Measurements from ENCODE around the gene SCN5A.

Gene SCN5A

DNA sequence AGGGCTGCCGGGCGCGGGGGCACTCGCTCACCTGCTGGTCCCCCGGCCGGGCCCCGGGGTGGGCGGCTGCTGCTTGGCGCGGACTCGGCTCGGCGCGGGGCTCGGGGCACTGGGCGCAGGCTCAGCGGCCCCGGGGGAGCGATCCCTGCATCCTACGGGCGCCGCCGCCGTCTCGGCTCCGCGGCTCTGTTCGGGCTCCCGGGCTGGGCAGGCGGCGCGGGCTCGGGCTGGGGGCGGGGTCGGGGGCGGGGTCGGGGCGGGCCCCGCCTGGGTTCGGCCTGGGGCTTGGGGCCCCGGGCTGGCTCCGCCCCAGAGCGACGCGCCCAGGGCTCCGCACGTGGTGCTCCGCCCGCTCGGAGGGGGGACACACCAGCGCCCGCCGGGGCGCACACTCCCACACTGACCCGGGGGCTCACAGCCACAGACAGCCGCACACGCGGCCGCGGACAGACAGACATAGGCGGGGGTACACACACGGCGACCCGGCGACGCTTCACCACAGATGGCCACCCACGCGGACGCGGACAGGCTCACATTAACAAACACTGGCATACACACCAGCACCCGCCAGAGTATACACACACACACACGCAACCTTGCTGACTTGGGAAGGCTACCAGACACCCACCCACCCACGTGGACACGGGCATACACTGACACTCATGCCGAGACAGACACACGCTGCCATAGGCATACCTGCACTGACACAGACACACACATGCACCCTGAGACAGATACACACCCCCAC, at the start of gene SCN5A:
Gene SCN5A, minus strand, starts transcription at position 188 of the 748 bp plus-strand sequence. CDS start 16,380 bp downstream, outside the sequence.
- DNase-seq = peak; percentile 77

- no peak for DNase-seq
Measured at GRCh38 chr3:38698760-38699159, 49.3 kb upstream of the SCN5A start.

- no peak for DNase-seq
Measured at GRCh38 chr3:38698061-38698460, 48.6 kb upstream of the SCN5A start.

DNA sequence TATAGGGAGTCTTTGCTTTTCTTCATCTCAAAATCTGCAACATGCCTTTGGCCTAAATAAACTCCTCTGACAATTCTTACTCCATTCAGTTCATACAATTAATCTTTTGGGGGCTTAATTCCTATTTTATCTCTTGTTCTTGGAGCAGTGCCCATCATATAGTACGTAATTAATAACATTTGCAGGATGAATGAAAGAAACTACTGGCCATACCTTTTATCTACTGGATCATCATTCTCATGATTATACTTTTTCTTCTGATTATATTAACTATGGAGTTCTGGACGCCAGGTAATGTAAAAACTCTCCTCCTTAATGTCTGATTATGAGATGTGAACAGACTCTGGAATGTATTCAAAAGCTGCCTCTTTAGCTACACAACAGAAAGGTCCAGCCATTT, 46.5 kb upstream of the SCN5A start:
- no peak for DNase-seq

DNA sequence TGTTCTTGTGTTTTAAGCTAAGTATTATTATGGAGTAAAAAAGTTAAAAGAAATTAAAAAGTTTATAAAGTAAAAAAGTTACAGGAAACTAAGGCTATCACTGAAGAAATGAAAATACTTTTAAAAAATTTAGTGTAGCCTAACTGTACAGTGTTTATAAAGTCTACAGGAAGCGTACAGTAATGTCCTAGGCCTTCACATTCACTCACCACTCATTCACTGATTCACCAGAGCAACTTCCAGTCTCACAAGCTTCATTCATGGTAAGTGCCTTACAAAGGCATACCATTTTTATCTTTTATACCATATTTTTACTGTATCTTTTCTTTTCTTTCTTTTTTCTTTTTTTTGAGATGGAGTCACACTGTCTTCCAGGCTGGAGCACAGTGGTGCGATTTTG, 40.7 kb upstream of the SCN5A start:
- DNase-seq = no peak

DNA sequence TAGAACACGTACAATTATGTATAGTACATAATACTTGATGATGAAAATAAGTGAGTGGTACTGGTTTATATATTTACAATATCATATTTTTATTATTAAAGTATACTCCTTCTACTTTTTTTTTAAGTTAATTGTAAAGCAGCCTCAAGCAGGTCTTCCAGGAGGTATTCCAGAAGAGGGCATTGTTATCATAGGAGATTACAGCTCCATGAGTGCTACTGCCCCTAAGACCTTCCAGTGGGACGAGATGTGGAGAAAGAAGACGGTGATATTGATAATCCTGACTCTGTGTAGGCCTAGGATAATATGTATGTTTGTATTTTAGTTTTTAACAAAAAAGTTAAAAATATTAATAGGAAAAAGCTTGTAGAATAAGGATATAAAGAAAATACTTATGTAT, 40.3 kb upstream of the SCN5A start:
- DNase-seq = no peak

- no peak for DNase-seq
Measured at GRCh38 chr3:38689346-38689745, 39.9 kb upstream of the SCN5A start.

DNA sequence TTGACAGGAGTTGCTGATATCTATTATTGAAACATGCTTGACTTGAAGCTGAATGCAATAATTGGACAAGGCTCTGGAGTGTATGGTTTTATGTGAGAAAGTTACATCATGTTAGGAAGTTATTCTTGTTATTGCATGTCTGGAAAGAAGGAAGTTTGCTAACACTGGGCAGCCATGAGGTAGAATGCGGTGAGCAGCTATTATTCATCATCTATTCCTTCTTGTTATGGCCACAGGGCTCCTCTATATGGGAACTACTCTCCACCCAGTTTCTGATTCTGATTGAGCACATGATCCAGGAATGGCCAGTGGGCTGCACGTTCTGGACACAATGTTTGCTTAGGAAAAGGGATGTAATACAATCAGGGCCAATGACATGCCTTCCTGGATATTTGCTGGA, 37.8 kb upstream of the SCN5A start:
- no peak for DNase-seq

- DNase-seq = no peak
Measured at GRCh38 chr3:38684546-38684945, 35.1 kb upstream of the SCN5A start.

- no peak for DNase-seq
Measured at GRCh38 chr3:38669668-38670067, 20.2 kb upstream of the SCN5A start.

GRCh38 chr3:38662544-38662943, 13.1 kb upstream of the SCN5A start:
- DNase-seq = no peak

DNA sequence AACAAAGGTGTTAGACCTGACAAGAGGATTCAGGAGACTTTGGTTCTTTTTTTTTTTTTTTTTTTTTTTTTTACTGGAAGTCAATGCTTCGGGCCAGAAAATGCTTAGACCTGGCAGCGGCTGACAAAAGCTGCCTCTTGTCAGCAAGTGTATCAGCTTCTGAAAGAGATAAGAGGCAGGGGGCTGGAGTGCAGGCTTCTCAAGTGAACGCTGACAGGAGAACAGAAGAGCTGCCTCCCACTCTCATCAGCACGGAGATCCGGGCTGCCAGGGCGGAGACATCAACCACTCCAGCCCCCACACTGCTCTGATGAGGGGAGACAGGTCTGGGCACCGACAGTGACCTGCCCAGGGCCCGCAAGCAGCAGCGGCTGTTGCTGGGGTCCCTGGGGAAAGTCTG, 9.4 kb upstream of the SCN5A start:
- DNase-seq = no peak

GRCh38 chr3:38657369-38657768, 7.9 kb upstream of the SCN5A start:
- no peak for DNase-seq

DNA sequence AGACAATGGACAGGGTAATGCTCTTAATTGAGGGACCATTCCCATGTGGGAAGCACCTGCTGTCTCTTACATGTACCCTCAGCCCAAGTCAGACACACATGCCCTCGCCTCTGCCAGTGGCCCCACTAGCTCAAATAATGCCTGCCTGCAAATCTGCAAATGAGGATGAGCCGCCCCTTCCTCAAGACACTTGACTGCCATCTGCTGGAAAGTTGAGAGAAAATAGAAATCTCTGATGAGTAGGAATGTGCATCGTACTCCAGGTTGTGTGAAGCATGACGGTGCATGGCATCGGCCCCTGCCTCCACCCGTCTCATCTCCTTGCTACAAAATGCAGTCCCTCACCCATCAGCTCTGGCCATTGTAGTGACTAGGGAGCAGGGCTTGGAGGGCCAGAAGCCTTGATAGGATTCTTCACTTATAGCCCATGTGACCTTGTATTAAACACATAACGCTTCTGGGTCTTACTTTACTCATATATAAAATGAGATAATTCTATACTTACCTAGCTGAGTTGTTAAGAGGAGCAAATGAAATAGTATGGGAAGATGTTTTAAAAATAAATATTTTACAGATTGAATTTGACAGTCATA, 6.3 kb upstream of the SCN5A start:
- DNase-seq = peak; percentile 45

DNA sequence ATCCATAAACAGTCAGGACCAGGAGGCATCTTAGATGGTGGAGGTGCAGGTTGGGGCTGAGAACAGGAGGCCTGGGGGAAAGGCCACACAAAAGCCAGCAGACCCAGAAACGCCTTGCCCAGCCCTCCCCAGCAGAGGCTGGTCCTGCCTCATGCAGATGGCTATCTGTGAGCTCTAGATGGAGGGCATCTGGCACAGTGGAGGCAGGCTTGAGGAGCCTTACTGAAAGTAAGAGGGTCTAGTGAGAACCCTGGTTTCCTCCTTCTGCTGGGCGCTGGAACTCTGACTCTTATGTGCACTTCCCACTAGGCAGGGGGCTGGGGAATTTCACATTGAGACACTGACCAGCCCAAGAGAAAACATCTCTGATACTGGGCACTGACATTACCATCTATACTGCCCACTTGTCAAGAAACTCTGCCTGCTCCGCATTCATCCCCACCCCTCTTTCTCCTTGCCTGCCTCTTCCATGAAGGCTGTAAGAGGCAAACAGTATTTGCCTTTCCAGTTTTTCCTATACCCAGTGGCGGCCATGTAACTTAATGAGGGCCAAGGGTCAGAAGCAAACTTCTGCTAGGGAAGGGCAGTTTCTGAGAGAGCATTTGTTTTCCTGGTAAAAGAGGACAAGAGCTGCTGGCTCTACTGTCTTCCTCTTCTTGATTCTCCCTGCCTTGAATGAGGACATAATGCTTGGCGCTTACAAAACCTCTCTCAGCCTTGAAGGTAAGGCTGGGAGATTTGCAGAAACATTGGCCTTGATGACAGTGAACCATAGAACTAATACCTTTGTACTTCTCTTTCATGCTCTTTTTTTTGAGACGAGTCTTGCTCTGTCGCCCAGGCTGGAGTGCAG, 4.4 kb upstream of the SCN5A start:
- DNase-seq = peak; percentile 33

DNA sequence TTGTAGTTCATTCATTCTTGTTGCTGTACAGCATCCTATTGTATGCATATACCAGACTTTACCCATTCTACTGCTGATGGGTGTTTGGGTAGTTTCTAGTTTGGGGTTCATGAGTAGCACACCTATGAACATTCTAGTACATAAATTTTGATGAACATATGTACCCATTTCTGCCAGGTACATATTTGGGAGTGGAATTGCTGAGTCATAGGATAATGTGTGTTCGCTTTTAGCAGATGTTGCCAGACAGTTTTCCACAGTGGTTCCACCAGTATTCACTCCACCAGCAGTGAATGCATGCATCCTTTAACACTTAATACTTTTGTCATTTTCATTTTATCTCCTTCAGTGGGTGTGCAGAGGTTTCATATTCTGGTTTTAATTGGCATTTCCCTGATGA, 3.4 kb upstream of the SCN5A start:
- DNase-seq = no peak

- peak; percentile 85 for DNase-seq
Measured at GRCh38 chr3:38651153-38651789, 1.8 kb upstream of the SCN5A start.

DNA sequence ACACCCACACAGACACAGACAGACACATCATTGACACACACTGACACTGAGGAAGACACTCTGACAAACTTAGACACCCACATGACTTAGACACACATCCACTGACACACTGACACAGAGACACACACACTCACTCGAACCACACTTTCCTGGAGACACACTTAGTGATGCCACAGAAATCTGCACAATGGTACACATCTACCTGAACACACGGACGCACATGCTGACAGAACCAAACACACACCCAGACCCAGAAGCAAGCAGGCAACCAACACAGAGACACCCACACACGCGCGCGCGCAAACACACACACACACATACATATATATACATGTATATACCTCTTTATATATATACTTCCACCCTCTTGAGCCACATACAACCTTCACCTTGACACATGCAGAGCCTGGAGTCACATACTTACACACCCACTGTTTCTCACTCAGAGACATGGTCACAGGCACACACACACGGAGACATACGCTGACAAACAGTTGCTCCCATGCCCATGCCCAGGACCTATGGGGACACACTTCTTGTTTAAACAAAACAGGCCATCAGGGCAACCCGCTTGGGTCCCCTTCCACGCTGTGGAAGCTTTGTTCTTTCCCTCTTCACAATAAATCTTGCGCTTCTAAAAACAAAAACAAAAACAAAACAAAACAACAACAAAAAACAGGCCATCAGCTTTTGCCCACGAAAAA, 913 bp upstream of the SCN5A start:
- peak; percentile 52 for DNase-seq

DNA sequence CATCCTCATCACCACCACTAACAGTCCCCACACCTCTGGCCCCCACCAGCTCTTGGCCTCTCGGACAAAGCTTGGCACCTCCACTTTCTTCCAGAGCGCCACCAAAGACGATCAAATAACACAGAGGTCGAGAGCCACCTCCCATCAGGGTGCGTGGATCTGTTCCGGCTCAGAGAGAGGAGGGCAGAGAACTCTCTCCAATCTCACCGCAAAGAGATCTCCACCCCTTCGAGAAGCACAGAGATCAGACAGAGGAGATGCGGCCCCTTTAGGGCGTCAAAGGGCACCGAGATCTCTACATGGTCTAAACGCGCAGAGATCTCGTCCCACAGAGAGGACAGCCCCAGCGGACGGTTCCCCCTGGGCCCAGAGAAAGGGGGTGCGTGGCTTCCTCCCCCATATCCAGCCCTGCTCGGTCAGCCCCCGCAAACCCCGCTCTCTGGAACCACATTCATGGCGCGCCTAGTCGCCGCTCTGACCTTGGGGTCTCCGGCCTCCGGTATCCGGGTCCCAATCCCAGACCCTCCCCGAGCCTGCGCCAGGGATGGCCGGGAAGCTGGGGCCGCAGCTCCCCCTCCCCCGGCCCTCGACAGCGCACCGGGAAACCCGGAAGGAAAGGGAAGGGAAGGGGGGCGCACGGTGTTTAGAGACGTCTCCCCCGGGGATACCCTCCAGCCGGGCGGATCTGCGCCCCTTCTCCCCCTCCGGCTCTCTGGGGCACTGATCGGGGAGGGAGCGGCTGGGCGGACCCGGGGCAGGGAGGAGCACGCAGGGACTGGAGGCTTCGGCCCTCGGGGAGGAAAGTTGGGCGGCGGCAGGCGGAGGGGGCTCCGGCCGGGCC, 608 bp downstream of the SCN5A start:
- peak; percentile 48 for DNase-seq

- DNase-seq = no peak
Measured at GRCh38 chr3:38648024-38648658, 1.3 kb downstream of the SCN5A start.
